OCI-LY7 (cell line): ENCODE measurements around the gene LAMA2.

ENCODE experiments used
- CTCF ChIP-seq: fragments of 200-600 bp; sonication (generic); conservative IDR thresholded peaks from 2 replicates; pipeline ENCODE4 v1.5.1; 2014; ENCODE audit warnings: mild to moderate bottlenecking, antibody characterized with exemption, low read length, moderate library complexity, mixed read lengths
- EZH2phosphoT487 ChIP-seq: fragments of 200-600 bp; sonication (generic); IDR thresholded peaks from 2 replicates; pipeline ENCODE4 v1.6.1; 2018; ENCODE audit warnings: low read depth, borderline replicate concordance, mild to moderate bottlenecking, mixed run types, antibody characterized with exemption, low read length, moderate library complexity, mixed read lengths

- TF ChIP-seq CTCF = no peak
- TF ChIP-seq EZH2phosphoT487 = no peak
These were observed 143.7 kb downstream of the LAMA2 start for GRCh38 chr6:129026601-129027000.
